Measurements from ENCODE around the gene PDE8A.

GRCh38 chr15:84953726-84954125 is 27.9 kb upstream of the PDE8A start:
- TF ChIP-seq EZH2 (IDR thresholded peaks at IDR 0.05; ENCODE audit: low read depth, unreplicated experiment): no peak
- no peak for TF ChIP-seq CTCF (conservative IDR thresholded peaks at IDR 0.05; ENCODE audit: low read depth in 2 of 2)
- TF ChIP-seq POLR2AphosphoS5 (IDR thresholded peaks at IDR 0.05; ENCODE audit: low read depth): no peak
- TF ChIP-seq ZNF331 (CRISPR knock-in tag; IDR thresholded peaks at IDR 0.05; ENCODE audit: low read depth): no peak
- no peak for TF ChIP-seq JUNB (IDR thresholded peaks at IDR 0.05; ENCODE audit: unreplicated experiment)
- TF ChIP-seq ZNF114 (CRISPR knock-in tag; IDR thresholded peaks at IDR 0.05): no peak
- TF ChIP-seq CREB1 (CRISPR knock-in tag; IDR thresholded peaks at IDR 0.05; ENCODE audit: low read depth): no peak
- TF ChIP-seq REST (IDR thresholded peaks at IDR 0.05; ENCODE audit: unreplicated experiment): no peak
- no peak for TF ChIP-seq EZH2phosphoT487 (IDR thresholded peaks at IDR 0.05; ENCODE audit: unreplicated experiment)
- TF ChIP-seq ZNF462 (CRISPR knock-in tag; IDR thresholded peaks at IDR 0.05): no peak
- no peak for TF ChIP-seq STAT1 (IDR thresholded peaks at IDR 0.05; ENCODE audit: unreplicated experiment)
- TF ChIP-seq ETS1 (IDR thresholded peaks at IDR 0.05): no peak
